CD8-positive, alpha-beta memory T cell (primary cell): Measurements from ENCODE around the gene GNG4. TPM values are rescaled to one million over a fixed set of nuclear protein-coding genes. Genes with fewer than 3 reads are reported as not detected.

Source experiments
- CTCF ChIA-PET: fragments of 350-600 bp; sonication (Branson Sonifier 250); formaldehyde crosslinking; loops from one replicate; lab custom pipeline; 2021; ENCODE audit warnings: antibody characterized with exemption; lab: Charles Lee
- POLR2A ChIA-PET: fragments of 350-600 bp; sonication (Branson Sonifier 250); formaldehyde crosslinking; loops from one replicate; lab custom pipeline; 2021; ENCODE audit warnings: antibody characterized with exemption; lab: Charles Lee
- DNase-seq, 5 donors: peaks; one replicate each; pipeline versions ENCODE4 v3.0.0 to v3.0.0-alpha.2; 2020 to 2022; ENCODE audit warnings: mixed read lengths in 1 of 5
- H3K27ac ChIP-seq: one replicate; pipeline ENCODE4 v1.7.0; 2013; ENCODE audit warnings: low read depth, mild to moderate bottlenecking, low read length, moderate library complexity
- H3K27me3 ChIP-seq: 2 replicates; pipeline ENCODE4 v1.7.0; 2013; ENCODE audit warnings: low read length, mild to moderate bottlenecking; ENCODE audit not compliant: insufficient read depth, poor library complexity, severe bottlenecking
- H3K36me3 ChIP-seq: 2 replicates; pipeline ENCODE4 v1.7.0; 2013; ENCODE audit warnings: mild to moderate bottlenecking, low read length, moderate library complexity; ENCODE audit not compliant: insufficient read depth
- H3K4me1 ChIP-seq: 2 replicates; pipeline ENCODE4 v1.7.0; 2013; ENCODE audit warnings: mild to moderate bottlenecking, low read length, moderate library complexity; ENCODE audit not compliant: insufficient read depth
- H3K4me3 ChIP-seq: 2 replicates; pipeline ENCODE4 v1.7.0; 2013; ENCODE audit warnings: mild to moderate bottlenecking, low read length
- H3K9me3 ChIP-seq: 2 replicates; pipeline ENCODE4 v1.7.0; 2013; ENCODE audit warnings: mild to moderate bottlenecking, low read length
- H3K27ac Mint-ChIP-seq, 8 donors: one replicate each; pipeline ENCODE4 v1.8.0; 2020 to 2021; ENCODE audit warnings: mixed read lengths in 8 of 8, mild to moderate bottlenecking in 6 of 8, inconsistent platforms in 3 of 8, moderate library complexity in 3 of 8
- H3K27me3 Mint-ChIP-seq, 2 donors: one replicate each; pipeline ENCODE4 v1.8.0; 2020 to 2021; ENCODE audit warnings: mixed read lengths in 2 of 2, mild to moderate bottlenecking in 1 of 2, moderate library complexity in 1 of 2
- H3K36me3 Mint-ChIP-seq, 3 donors: one replicate each; pipeline ENCODE4 v1.8.0; 2020 to 2021; ENCODE audit warnings: mixed read lengths in 3 of 3, inconsistent platforms in 1 of 3, mild to moderate bottlenecking in 1 of 3
- H3K4me1 Mint-ChIP-seq, 3 donors: one replicate each; pipeline ENCODE4 v1.8.0; 2020 to 2021; ENCODE audit warnings: mixed read lengths in 3 of 3, inconsistent platforms in 1 of 3, mild to moderate bottlenecking in 1 of 3
- H3K4me3 Mint-ChIP-seq, 7 donors: one replicate each; pipeline ENCODE4 v1.8.0; 2020 to 2021; ENCODE audit warnings: mixed read lengths in 7 of 7, mild to moderate bottlenecking in 6 of 7, moderate library complexity in 4 of 7, inconsistent platforms in 2 of 7
- H3K9me3 Mint-ChIP-seq, 5 donors: one replicate each; pipeline ENCODE4 v1.8.0; 2020 to 2022; ENCODE audit warnings: mixed read lengths in 5 of 5, mild to moderate bottlenecking in 3 of 5, moderate library complexity in 2 of 5, inconsistent platforms in 1 of 5
- polyA plus RNA-seq: library from polyadenylated mRNA; unstranded; fragments of 300-500 nt; fragmentation: Illumina TruSeq; gene quantifications from one replicate; pipeline ENCODE4 v1.2.3, GENCODE V29; 2021
- total RNA-seq, 2 experiments: library from RNA; stranded (reverse); gene quantifications; one replicate each; pipeline ENCODE4 v1.2.3, GENCODE V29; 2021

Gene GNG4
- total RNA-seq = 1 to 10 TPM; 5.2 to 5.6 TPM
- not detected for polyA plus RNA-seq

DNA sequence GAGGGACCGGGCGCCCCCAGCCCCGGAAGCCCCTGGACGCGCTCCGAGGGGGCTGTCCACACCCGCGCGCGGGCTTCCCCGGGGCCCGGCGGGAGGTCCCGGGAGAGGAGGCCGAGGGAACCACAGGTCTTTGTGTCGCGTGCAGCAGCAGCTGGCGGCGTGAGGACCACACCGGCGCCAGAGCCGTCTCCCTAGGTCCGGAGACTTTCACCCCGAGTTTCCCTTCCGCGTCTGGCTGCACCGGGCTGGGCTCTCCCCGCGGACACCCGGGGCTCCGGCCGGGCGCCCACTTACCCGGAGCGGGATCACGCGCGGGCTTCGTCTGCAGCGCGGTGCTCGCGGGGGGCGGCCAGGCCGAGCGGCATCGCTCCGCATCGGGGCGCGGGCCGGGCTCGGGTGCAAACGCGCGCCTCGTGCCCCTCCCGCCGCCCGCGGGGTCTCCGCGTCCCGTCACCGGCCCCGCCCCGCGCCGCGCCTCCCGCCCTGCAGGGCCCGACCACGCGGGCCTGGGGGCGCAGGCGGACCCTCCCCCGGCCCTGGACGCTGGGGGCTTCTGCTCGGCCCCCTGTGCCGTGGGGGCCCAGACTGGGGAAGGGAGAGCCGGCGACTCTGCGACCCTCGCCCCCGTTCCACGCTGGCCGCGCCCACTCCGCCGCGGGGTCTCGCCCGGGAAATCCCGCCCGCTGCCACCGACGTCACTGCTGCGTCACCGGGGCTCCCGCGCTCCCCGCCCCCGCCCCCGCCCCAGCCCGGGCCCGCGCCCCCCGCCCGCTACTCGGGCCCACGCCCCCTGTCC lies at the start of gene GNG4:
Gene GNG4, minus strand, starts transcription at position 417 of the 796 bp plus-strand sequence. CDS start 65,946 bp downstream, outside the sequence.
- CTCF ChIA-PET = no interaction called here
- H3K9me3 Mint-ChIP-seq = peaks cover 4 to 13% (median 8%) of the 10 kb centered on the region in 5 donors
- H3K27me3 Mint-ChIP-seq = peaks cover 48 to 51% of the 10 kb centered on the region in 2 donors
- no peaks in the 10 kb centered on the region for H3K36me3 ChIP-seq
- peak in 3 of 5 donors; percentile 7 to 51 (median 17) for DNase-seq
- H3K27ac ChIP-seq = no peak within 1 kb of the TSS
- peak within 1 kb of the TSS; percentile 20 to 91 (median 65) for H3K27ac Mint-ChIP-seq
- H3K4me1 Mint-ChIP-seq = peaks cover 11 to 16% (median 15%) of the 10 kb centered on the region in 3 donors
- peak within 1 kb of the TSS; percentile 69 to 92 (median 82) for H3K4me3 Mint-ChIP-seq
- H3K27me3 ChIP-seq = peaks cover 48% of the 10 kb centered on the region
- peaks cover 0 to 11% (median 0%) of the 10 kb centered on the region in 3 donors for H3K36me3 Mint-ChIP-seq
- H3K4me3 ChIP-seq = no peak within 1 kb of the TSS
- POLR2A ChIA-PET = no interaction called here
- H3K9me3 ChIP-seq = no peaks in the 10 kb centered on the region
- H3K4me1 ChIP-seq = peaks cover 14% of the 10 kb centered on the region

DNA sequence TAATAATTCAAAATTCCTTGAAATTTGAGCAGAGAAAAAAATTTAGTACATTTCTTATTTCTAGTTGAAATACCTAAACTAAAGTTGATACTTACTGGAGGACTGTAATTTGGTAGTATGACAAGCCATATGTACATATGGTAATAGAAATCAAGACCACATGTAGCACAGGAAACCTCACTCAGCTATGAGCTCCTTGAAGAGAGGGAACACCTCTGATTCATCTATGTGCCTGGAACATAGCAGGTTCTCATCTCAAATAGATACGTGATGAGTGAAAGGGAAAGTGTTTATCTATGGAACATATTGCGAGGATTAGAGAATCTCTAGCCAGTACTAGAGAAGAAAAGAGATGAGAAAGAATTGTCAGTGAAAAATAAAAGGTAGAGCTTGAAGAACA lies 47.9 kb upstream of the GNG4 start:
- H3K27me3 Mint-ChIP-seq = peaks cover 0 to 2% of the 10 kb centered on the region in 2 donors
- no peak overlapping the region for H3K4me3 Mint-ChIP-seq
- CTCF ChIA-PET = no interaction called here
- no peak overlapping the region for H3K4me3 ChIP-seq
- no peaks in the 10 kb centered on the region for H3K4me1 ChIP-seq
- peak in 1 of 5 donors; percentile 44 for DNase-seq
- H3K4me1 Mint-ChIP-seq = peaks cover 8 to 15% (median 12%) of the 10 kb centered on the region in 3 donors
- H3K27ac ChIP-seq = no peak overlapping the region
- no peaks in the 10 kb centered on the region for H3K9me3 ChIP-seq
- no peaks in the 10 kb centered on the region for H3K27me3 ChIP-seq
- POLR2A ChIA-PET = no interaction called here
- H3K9me3 Mint-ChIP-seq = no peaks in the 10 kb centered on the region
- peaks cover 16 to 85% (median 35%) of the 10 kb centered on the region in 3 donors for H3K36me3 Mint-ChIP-seq
- peaks cover 8% of the 10 kb centered on the region for H3K36me3 ChIP-seq
- H3K27ac Mint-ChIP-seq = peak overlapping the region; percentile 2 to 68 (median 32)

DNA sequence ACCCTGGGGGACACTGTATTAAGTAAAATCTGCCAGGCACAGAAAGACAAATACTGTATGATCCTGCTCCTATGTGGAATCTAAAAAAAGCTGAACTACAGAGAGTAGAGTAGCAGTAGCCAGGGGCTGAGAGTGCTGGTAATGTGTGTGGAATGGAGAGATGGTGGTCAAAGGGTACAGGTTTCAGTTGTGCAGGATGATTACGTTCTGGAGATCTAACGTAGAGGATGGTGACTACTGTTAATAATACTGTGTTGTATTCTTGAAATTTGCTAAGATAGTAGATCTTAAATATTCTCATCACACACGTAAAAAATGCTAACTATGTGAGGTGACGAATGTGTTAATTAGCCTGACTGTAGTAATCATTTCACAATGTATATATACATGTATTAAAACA lies 39.8 kb upstream of the GNG4 start:
- Histone ChIP-seq H3K4me3 (no peak overlapping the region), H3K4me1 (no peaks in the 10 kb centered on the region), H3K27me3 (no peaks in the 10 kb centered on the region), H3K9me3 (no peaks in the 10 kb centered on the region), H3K36me3 (peaks cover 4% of the 10 kb centered on the region), H3K27ac (no peak overlapping the region)
- no peaks in the 10 kb centered on the region for H3K9me3 Mint-ChIP-seq
- H3K4me1 Mint-ChIP-seq = no peaks in the 10 kb centered on the region
- ChIA-PET CTCF (interaction anchor here (1.1 kb wide), 1 partner anchor 171 kb away, joined by 3 read pairs; no protein-coding TSS in a partner anchor), POLR2A (no interaction called here)
- no peak overlapping the region for H3K4me3 Mint-ChIP-seq
- peaks cover 20 to 70% (median 28%) of the 10 kb centered on the region in 3 donors for H3K36me3 Mint-ChIP-seq
- H3K27ac Mint-ChIP-seq = no peak overlapping the region
- H3K27me3 Mint-ChIP-seq = no peaks in the 10 kb centered on the region
- DNase-seq = no peak

DNA sequence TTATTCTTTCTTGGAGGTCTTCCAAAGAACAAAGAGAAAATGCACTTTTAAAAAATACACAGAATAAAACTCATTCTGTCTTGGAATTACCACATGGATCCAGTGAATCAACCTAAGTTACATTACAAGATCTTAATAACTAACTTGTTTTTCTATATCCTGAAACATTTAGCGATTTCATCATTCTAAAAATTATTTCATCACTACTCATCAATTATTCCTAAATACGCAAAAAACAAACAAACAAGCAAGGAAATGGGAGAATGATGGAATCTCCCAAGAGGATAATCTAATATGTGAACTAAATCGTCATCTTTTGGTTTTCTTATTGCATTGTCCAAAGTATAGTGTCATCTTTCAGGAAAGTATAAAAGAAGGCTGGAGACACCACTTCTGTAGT lies 38.5 kb upstream of the GNG4 start:
- POLR2A ChIA-PET = no interaction called here
- H3K27ac Mint-ChIP-seq = peak overlapping the region in 1 of 8 donors; percentile 17
- peaks cover 20 to 74% (median 27%) of the 10 kb centered on the region in 3 donors for H3K36me3 Mint-ChIP-seq
- no peaks in the 10 kb centered on the region for H3K4me1 Mint-ChIP-seq
- Histone ChIP-seq H3K9me3 (no peaks in the 10 kb centered on the region), H3K4me3 (no peak overlapping the region), H3K27me3 (no peaks in the 10 kb centered on the region), H3K36me3 (peaks cover 4% of the 10 kb centered on the region), H3K27ac (no peak overlapping the region), H3K4me1 (no peaks in the 10 kb centered on the region)
- H3K9me3 Mint-ChIP-seq = no peaks in the 10 kb centered on the region
- DNase-seq = no peak
- CTCF ChIA-PET = no interaction called here
- H3K27me3 Mint-ChIP-seq = no peaks in the 10 kb centered on the region
- no peak overlapping the region for H3K4me3 Mint-ChIP-seq

DNA sequence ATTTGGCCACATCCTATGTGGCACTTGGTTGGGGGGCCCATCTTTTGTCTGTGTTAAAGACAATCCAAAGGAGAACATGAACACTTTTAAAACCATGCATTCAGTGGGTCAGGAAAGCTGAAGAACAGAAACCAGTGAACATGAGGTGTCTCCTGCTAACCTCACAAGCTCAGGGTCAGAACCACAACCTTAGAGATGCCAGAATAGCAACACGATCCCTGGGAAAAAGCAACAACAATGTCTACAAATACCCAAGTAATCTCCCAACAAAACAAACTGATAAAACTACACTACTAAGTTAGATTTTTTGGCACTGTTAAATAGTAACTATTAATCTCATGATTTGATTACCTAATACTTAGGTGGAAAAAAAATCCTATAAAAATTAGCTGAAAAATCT lies 34.1 kb upstream of the GNG4 start:
- CTCF ChIA-PET = interaction anchor here (1.2 kb wide), 2 partner anchors 170 to 267 kb away, joined by 4 read pairs; no protein-coding TSS in a partner anchor
- Histone ChIP-seq H3K9me3 (no peaks in the 10 kb centered on the region), H3K27ac (no peak overlapping the region), H3K27me3 (no peaks in the 10 kb centered on the region), H3K4me3 (no peak overlapping the region), H3K36me3 (no peaks in the 10 kb centered on the region), H3K4me1 (no peaks in the 10 kb centered on the region)
- Mint-ChIP-seq H3K4me1 (no peaks in the 10 kb centered on the region), H3K36me3 (peaks cover 22 to 82% (median 31%) of the 10 kb centered on the region in 3 donors), H3K27ac (peak overlapping the region in 1 of 8 donors; percentile 17), H3K4me3 (no peak overlapping the region), H3K9me3 (no peaks in the 10 kb centered on the region), H3K27me3 (no peaks in the 10 kb centered on the region)
- no peak for DNase-seq
- POLR2A ChIA-PET = no interaction called here

DNA sequence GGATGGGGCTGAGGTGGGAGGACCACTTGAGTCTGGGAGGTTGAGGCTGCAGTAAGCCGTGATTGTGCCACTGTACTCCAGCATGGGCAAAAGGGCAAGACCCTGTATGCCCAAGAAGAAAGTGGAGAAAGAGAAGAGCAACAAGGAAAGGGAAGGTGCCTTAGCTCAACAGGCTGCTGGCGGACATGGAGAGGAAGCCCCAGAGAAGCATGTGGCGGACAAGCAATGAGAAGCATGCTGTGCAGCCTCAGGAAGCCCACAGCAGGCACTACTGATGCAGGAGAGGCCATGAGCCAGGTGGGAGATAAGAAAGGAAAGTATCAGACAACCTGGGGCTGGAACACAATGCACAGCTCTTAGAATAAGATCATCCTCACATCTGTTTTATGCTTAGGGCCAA lies 32.6 kb upstream of the GNG4 start:
- Mint-ChIP-seq H3K4me1 (no peaks in the 10 kb centered on the region), H3K4me3 (no peak overlapping the region), H3K27me3 (no peaks in the 10 kb centered on the region), H3K27ac (peak overlapping the region in 2 of 8 donors; percentile 36 to 79), H3K9me3 (no peaks in the 10 kb centered on the region), H3K36me3 (peaks cover 13 to 71% (median 30%) of the 10 kb centered on the region in 3 donors)
- Histone ChIP-seq H3K27me3 (no peaks in the 10 kb centered on the region), H3K4me1 (no peaks in the 10 kb centered on the region), H3K36me3 (no peaks in the 10 kb centered on the region), H3K4me3 (no peak overlapping the region), H3K27ac (no peak overlapping the region), H3K9me3 (no peaks in the 10 kb centered on the region)
- ChIA-PET POLR2A (no interaction called here), CTCF (no interaction called here)
- no peak for DNase-seq

DNA sequence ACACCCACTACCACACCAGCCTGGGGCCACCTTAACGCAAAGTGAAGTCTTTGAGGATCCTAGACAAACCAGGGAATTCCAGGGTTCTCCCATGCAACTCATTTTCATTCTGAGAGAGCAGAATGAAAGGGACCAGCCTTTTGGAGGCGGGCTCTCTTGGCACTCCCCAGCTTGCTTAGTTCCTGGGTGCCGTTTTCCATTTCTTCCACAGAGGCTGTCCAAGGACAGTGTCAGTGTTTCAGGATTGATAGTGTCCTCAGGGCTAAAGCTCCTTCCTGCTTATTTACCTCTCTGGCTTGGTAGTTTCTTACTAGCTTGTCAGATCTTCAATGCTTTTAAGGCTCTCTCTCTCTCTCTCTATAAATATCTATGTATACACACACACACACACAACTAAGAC lies 30.1 kb upstream of the GNG4 start:
- no peaks in the 10 kb centered on the region for H3K4me1 ChIP-seq
- Mint-ChIP-seq H3K27ac (peak overlapping the region in 2 of 8 donors; percentile 8 to 43), H3K4me1 (no peaks in the 10 kb centered on the region), H3K36me3 (peaks cover 38 to 74% (median 45%) of the 10 kb centered on the region in 3 donors), H3K9me3 (peaks cover 15 to 20% (median 18%) of the 10 kb centered on the region in 5 donors), H3K4me3 (no peak overlapping the region), H3K27me3 (no peaks in the 10 kb centered on the region)
- POLR2A ChIA-PET = no interaction called here
- CTCF ChIA-PET = no interaction called here
- H3K4me3 ChIP-seq = no peak overlapping the region
- no peak for DNase-seq
- H3K27ac ChIP-seq = no peak overlapping the region
- no peaks in the 10 kb centered on the region for H3K27me3 ChIP-seq
- no peaks in the 10 kb centered on the region for H3K36me3 ChIP-seq
- H3K9me3 ChIP-seq = peaks cover 8% of the 10 kb centered on the region

DNA sequence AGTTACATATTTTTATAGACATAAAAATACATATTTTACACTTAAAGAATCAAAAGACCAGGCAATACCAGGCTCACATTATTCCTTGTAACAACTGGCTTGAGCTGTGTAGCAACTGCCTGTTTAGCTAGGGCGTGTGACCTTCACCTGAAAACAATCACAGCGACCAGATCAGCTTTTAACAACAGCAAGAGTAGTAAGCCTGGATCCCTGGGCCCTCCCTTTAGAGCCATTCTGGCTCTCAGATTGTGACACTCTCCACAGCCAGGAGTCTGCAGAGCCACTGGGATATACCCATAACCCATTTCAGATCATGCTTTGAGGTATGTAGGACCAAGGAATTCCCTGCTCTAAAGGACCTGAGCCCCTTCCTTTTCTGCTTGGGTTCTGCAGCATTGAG lies 29.4 kb upstream of the GNG4 start:
- Histone ChIP-seq H3K27ac (no peak overlapping the region), H3K36me3 (no peaks in the 10 kb centered on the region), H3K4me1 (no peaks in the 10 kb centered on the region), H3K9me3 (peaks cover 9% of the 10 kb centered on the region), H3K4me3 (no peak overlapping the region), H3K27me3 (no peaks in the 10 kb centered on the region)
- Mint-ChIP-seq H3K9me3 (peaks cover 17 to 21% (median 19%) of the 10 kb centered on the region in 5 donors), H3K27me3 (no peaks in the 10 kb centered on the region), H3K27ac (no peak overlapping the region), H3K4me3 (no peak overlapping the region), H3K36me3 (peaks cover 45 to 77% (median 45%) of the 10 kb centered on the region in 3 donors), H3K4me1 (no peaks in the 10 kb centered on the region)
- POLR2A ChIA-PET = no interaction called here
- no peak for DNase-seq
- CTCF ChIA-PET = no interaction called here
